Spleen (tissue), 7 donors: ENCODE results near the gene DLG2.

Source experiments
- CTCF ChIP-seq, 11 experiments: fragments of 200-600 bp in 7 of 11; fragments of 450-650 bp in 4 of 11; sonication (generic) in 4 of 11; IDR thresholded peaks in 8 of 11; conservative IDR thresholded peaks in 3 of 11; 1 replicate in 7 of 11; 2 replicates in 4 of 11; pipeline versions ENCODE4 v1.4.0 to v1.8.0; 2016 to 2021; ENCODE audit warnings: antibody characterized with exemption in 11 of 11, inconsistent platforms in 4 of 11, mild to moderate bottlenecking in 1 of 11
- POLR2A ChIP-seq, 3 donors: fragments of 450-650 bp; IDR thresholded peaks; one replicate each; pipeline ENCODE4 v1.5.1; 2017; ENCODE audit warnings: antibody characterized with exemption in 3 of 3, mild to moderate bottlenecking in 1 of 3
- donor health status: DM: no; HTN: no; CAD: no; lungs with moderate emphysema.
- donor health status: DM: no; HTN: no; CAD: no.
- donor health status: DM: no; HTN: no; CAD: no.

- TF ChIP-seq CTCF (IDR thresholded peaks at IDR 0.05 in 8 of 11, conservative IDR thresholded peaks at IDR 0.05 in 3 of 11) (no peak), POLR2A (IDR thresholded peaks at IDR 0.05) (no peak)
These were observed 955.7 kb downstream of the DLG2 start for GRCh38 chr11:84671325-84671999.
